ENCODE data around the gene P2RY2. TPM values are rescaled to one million over a fixed set of nuclear protein-coding genes. Genes with fewer than 3 reads are reported as not detected.

The P2RY2 gene
- polyA plus RNA-seq, 1 experiment, result not detected

GRCh38 chr11:73201249-73201648 lies 16.8 kb upstream of the P2RY2 start:
- TF ChIP-seq CTCF (IDR thresholded peaks at IDR 0.05; ENCODE audit: low read depth, low read length), result no peak
- no peak overlapping the region for H3K4me3 ChIP-seq (ENCODE audit: low read depth, low read length)
- no peak for DNase-seq (ENCODE audit: low read depth, low spot score)
- no peaks in the 10 kb centered on the region for H3K9me3 ChIP-seq (ENCODE audit: control insufficient read depth, insufficient read depth, low read length)
- POLR2A ChIA-PET, result no interaction called here
- H3K27me3 ChIP-seq (ENCODE audit: control insufficient read depth, insufficient read depth, low read length), result peaks cover 4% of the 10 kb centered on the region
- CTCF ChIA-PET, result interaction anchor here (1.4 kb wide), 1 partner anchor 15 kb away, joined by 4 read pairs; no protein-coding TSS in a partner anchor
- H3K27ac ChIP-seq (ENCODE audit: low read depth, low read length), result no peak overlapping the region

- H3K27me3 ChIP-seq (ENCODE audit: control insufficient read depth, insufficient read depth, low read length), result peaks cover 4% of the 10 kb centered on the region
- POLR2A ChIA-PET, result no interaction called here
- TF ChIP-seq CTCF (IDR thresholded peaks at IDR 0.05; ENCODE audit: low read depth, low read length), result no peak
- no peaks in the 10 kb centered on the region for H3K9me3 ChIP-seq (ENCODE audit: control insufficient read depth, insufficient read depth, low read length)
- H3K27ac ChIP-seq (ENCODE audit: low read depth, low read length), result no peak overlapping the region
- CTCF ChIA-PET, result interaction anchor here (1.4 kb wide), 1 partner anchor 16 kb away, joined by 4 read pairs; no protein-coding TSS in a partner anchor
- no peak for DNase-seq (ENCODE audit: low read depth, low spot score)
- H3K4me3 ChIP-seq (ENCODE audit: low read depth, low read length), result no peak overlapping the region
Measured at GRCh38 chr11:73201888-73202780, 15.9 kb upstream of the P2RY2 start.

GRCh38 chr11:73203322-73203721 lies 14.8 kb upstream of the P2RY2 start:
- Histone ChIP-seq H3K9me3 (ENCODE audit: control insufficient read depth, insufficient read depth, low read length) (no peaks in the 10 kb centered on the region), H3K4me3 (ENCODE audit: low read depth, low read length) (no peak overlapping the region), H3K27me3 (ENCODE audit: control insufficient read depth, insufficient read depth, low read length) (peaks cover 4% of the 10 kb centered on the region), H3K27ac (ENCODE audit: low read depth, low read length) (no peak overlapping the region)
- CTCF ChIA-PET, result no interaction called here
- POLR2A ChIA-PET, result no interaction called here
- DNase-seq (ENCODE audit: low read depth, low spot score), result no peak
- TF ChIP-seq CTCF (IDR thresholded peaks at IDR 0.05; ENCODE audit: low read depth, low read length), result no peak

- POLR2A ChIA-PET, result no interaction called here
- no peak for DNase-seq (ENCODE audit: low read depth, low spot score)
- CTCF ChIA-PET, result no interaction called here
- Histone ChIP-seq H3K27me3 (ENCODE audit: control insufficient read depth, insufficient read depth, low read length) (peaks cover 4% of the 10 kb centered on the region), H3K4me3 (ENCODE audit: low read depth, low read length) (no peak overlapping the region), H3K27ac (ENCODE audit: low read depth, low read length) (no peak overlapping the region), H3K9me3 (ENCODE audit: control insufficient read depth, insufficient read depth, low read length) (no peaks in the 10 kb centered on the region)
- no peak for TF ChIP-seq CTCF (IDR thresholded peaks at IDR 0.05; ENCODE audit: low read depth, low read length)
Measured at GRCh38 chr11:73203790-73204189, 14.3 kb upstream of the P2RY2 start.

- POLR2A ChIA-PET, result no interaction called here
- H3K4me3 ChIP-seq (ENCODE audit: low read depth, low read length), result no peak overlapping the region
- CTCF ChIA-PET, result no interaction called here
- peaks cover 4% of the 10 kb centered on the region for H3K27me3 ChIP-seq (ENCODE audit: control insufficient read depth, insufficient read depth, low read length)
- H3K27ac ChIP-seq (ENCODE audit: low read depth, low read length), result no peak overlapping the region
- no peaks in the 10 kb centered on the region for H3K9me3 ChIP-seq (ENCODE audit: control insufficient read depth, insufficient read depth, low read length)
- no peak for TF ChIP-seq CTCF (IDR thresholded peaks at IDR 0.05; ENCODE audit: low read depth, low read length)
- no peak for DNase-seq (ENCODE audit: low read depth, low spot score)
Measured at GRCh38 chr11:73204711-73205121, 13.4 kb upstream of the P2RY2 start.
